GM18526 (cell line): ENCODE data around the gene PDZK1.

Source experiments
- POLR2A ChIP-seq: IDR thresholded peaks from 3 replicates; pipeline ENCODE4 v1.6.1; 2011; ENCODE audit not compliant: insufficient read length; ENCODE audit errors: extremely low read depth

Gene PDZK1

GRCh38 chr1:145688924-145689323, 18.2 kb downstream of the PDZK1 start:
- no peak for TF ChIP-seq POLR2A

GRCh38 chr1:145688328-145688727, 18.8 kb downstream of the PDZK1 start:
- TF ChIP-seq POLR2A = no peak
